PFSK-1 (cell line): ENCODE data around the gene CERS6.

ENCODE experiments used
- FOXP2 ChIP-seq: optimal IDR thresholded peaks from 2 replicates; pipeline ENCODE3; 2011; ENCODE audit warnings: borderline replicate concordance, control low read depth, inconsistent platforms; ENCODE audit not compliant: insufficient read depth; ENCODE audit errors: extremely low read length, extremely low read depth
- POLR2AphosphoS5 ChIP-seq: IDR thresholded peaks from 2 replicates; pipeline ENCODE4 v1.6.1; 2012; ENCODE audit warnings: low read depth, mild to moderate bottlenecking, control low read depth, low read length, moderate library complexity
- SIN3A ChIP-seq: IDR thresholded peaks from 2 replicates; pipeline ENCODE4 v1.6.1; 2012; ENCODE audit warnings: mild to moderate bottlenecking, low read length, moderate library complexity, borderline replicate concordance; ENCODE audit not compliant: insufficient read depth
- TAF1 ChIP-seq: IDR thresholded peaks from 2 replicates; pipeline ENCODE4 v1.6.1; 2012; ENCODE audit warnings: low read length, control low read depth, borderline replicate concordance; ENCODE audit not compliant: insufficient read depth
- TF ChIP-seq, protein P1 (sequence below), 2 experiments: IDR thresholded peaks; 2 replicates each; pipeline versions ENCODE4 v1.6.1 to v1.8.0; 2011 to 2012; ENCODE audit warnings: low read depth in 2 of 2, low read length in 2 of 2, control low read depth in 1 of 2, inconsistent platforms in 1 of 2, mild to moderate bottlenecking in 1 of 2, moderate library complexity in 1 of 2; ENCODE audit not compliant: insufficient read depth in 1 of 2

The CERS6 gene

DNA sequence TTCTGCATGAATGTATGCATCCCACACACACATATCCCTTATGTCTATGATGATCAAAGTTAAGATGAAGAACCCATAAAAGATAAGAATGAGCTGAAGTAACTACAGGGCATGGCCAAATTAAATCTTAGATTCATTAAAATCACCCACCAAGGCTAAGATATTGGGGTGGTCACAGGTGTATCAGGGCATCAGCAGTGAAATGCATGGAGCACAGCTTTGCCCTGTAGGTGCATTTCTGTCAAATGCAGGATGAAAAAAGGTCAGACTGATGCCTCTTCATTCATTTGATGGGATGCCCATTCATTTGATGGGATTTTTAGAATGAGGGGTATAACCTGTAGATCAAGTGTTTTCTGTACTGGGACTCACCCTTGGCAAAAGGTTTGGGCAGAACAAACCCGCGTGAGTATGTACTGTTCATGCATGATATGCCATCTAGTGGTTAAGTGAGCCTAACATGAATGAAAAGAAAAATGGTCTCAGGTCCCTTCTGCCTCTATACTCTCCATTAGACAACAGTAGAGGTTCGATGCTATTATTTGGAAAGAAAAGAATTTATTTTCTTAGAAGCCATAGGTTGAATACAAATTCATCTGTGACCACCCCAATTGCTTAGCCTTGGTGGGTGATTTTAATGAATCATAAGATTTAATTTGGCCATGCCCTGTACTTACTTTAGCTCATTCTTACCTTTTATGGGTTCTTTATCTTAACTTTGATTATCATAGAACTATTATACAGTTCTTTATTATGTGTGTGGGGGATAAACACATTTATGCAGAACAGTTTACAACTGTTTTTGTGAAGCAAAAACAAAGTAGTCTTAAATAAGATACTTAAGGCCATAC, 303.1 kb downstream of the CERS6 start:
- TF ChIP-seq POLR2AphosphoS5: no peak
- no peak for TF ChIP-seq TAF1
- TF ChIP-seq, protein P1, sequence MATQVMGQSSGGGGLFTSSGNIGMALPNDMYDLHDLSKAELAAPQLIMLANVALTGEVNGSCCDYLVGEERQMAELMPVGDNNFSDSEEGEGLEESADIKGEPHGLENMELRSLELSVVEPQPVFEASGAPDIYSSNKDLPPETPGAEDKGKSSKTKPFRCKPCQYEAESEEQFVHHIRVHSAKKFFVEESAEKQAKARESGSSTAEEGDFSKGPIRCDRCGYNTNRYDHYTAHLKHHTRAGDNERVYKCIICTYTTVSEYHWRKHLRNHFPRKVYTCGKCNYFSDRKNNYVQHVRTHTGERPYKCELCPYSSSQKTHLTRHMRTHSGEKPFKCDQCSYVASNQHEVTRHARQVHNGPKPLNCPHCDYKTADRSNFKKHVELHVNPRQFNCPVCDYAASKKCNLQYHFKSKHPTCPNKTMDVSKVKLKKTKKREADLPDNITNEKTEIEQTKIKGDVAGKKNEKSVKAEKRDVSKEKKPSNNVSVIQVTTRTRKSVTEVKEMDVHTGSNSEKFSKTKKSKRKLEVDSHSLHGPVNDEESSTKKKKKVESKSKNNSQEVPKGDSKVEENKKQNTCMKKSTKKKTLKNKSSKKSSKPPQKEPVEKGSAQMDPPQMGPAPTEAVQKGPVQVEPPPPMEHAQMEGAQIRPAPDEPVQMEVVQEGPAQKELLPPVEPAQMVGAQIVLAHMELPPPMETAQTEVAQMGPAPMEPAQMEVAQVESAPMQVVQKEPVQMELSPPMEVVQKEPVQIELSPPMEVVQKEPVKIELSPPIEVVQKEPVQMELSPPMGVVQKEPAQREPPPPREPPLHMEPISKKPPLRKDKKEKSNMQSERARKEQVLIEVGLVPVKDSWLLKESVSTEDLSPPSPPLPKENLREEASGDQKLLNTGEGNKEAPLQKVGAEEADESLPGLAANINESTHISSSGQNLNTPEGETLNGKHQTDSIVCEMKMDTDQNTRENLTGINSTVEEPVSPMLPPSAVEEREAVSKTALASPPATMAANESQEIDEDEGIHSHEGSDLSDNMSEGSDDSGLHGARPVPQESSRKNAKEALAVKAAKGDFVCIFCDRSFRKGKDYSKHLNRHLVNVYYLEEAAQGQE (IDR thresholded peaks at IDR 0.05; ENCODE audit: insufficient read depth in 1 of 2, low read depth in 2 of 2, low read length in 2 of 2): no peak
- no peak for TF ChIP-seq SIN3A
- TF ChIP-seq FOXP2: no peak

DNA sequence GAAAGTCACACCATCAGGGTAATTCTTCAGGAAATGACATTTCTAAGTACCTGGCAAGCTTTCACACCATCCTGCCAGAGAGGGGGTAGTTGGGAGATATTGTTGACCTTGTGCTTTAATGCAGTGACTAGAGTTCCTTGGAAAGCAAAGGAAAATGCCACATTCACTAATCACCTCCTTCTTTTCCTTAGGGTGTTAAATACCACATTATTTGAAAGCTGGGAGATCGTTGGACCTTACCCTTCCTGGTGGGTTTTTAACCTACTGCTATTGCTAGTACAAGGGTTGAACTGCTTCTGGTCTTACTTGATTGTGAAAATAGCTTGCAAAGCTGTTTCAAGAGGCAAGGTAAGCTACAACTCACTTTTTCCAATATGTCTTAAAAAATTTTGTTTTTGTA, 309.3 kb downstream of the CERS6 start:
- TF ChIP-seq, protein P1 (IDR thresholded peaks at IDR 0.05; ENCODE audit: insufficient read depth in 1 of 2, low read depth in 2 of 2, low read length in 2 of 2): no peak
- no peak for TF ChIP-seq POLR2AphosphoS5

DNA sequence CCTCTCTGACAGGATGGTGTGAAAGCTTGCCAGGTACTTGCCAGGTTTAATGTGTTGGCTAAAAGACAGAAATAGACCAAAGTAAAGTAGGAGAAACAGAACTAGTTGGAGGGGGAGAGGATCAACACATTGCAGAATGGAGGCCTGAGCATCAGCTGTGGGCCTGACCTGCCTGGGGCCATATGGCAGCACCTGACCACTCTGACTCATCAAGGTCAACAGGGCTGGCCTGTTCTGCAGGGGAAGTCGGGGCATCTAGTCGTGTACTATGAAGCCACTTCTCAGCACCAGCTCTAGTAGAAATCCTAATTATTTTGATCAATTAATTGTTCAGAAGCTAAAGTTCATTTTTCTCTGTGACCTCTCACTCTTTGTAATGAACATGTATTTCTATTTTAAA, 310.5 kb downstream of the CERS6 start:
- TF ChIP-seq TAF1 (no peak), FOXP2 (no peak)
- TF ChIP-seq, protein P1 (IDR thresholded peaks at IDR 0.05; ENCODE audit: insufficient read depth in 1 of 2, low read depth in 2 of 2, low read length in 2 of 2): no peak

DNA sequence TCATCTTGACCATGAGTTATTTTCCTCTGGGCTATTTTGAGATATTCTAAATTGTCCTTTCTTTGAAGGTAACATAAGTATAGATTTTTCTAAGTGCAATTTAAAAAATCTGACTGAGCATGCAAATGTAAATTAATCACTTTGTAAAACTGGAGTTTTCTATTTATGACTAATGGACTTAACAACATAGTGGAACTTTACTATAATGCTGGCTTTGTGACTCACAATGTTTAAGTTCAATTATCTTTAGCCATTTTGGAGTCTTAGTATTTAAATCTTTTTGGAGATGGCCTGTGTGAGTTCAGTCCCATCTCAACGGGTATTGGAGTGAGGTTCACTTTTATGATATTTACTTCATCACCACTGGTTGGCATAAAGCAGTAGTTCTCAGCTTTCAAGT, 311.2 kb downstream of the CERS6 start:
- TF ChIP-seq POLR2AphosphoS5 (no peak), TAF1 (no peak), FOXP2 (no peak), SIN3A (no peak)
- TF ChIP-seq, protein P1 (IDR thresholded peaks at IDR 0.05; ENCODE audit: insufficient read depth in 1 of 2, low read depth in 2 of 2, low read length in 2 of 2): no peak

DNA sequence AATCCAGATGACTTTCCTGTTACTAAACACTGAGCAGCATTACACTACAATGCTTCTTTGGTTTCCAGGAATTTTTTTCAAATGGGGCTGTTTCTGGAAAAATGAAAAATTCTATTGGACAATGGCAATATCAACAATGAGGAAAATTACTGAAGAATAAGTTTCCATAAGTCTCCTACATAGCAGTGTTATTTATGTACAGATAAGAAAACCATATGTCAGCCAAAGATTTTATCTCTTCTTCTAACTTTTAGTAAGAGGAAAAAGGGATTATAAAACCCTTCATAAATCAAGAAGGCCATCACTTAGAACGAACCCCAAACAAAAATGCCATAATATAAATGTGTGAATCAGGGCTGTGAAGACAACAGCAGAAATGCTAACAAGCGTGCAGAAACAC, 314.7 kb downstream of the CERS6 start:
- TF ChIP-seq SIN3A (no peak), POLR2AphosphoS5 (no peak), FOXP2 (no peak), TAF1 (no peak)
- TF ChIP-seq, protein P1 (IDR thresholded peaks at IDR 0.05; ENCODE audit: insufficient read depth in 1 of 2, low read depth in 2 of 2, low read length in 2 of 2): no peak
